Naive thymus-derived CD8-positive, alpha-beta T cell (primary cell): ENCODE measurements around the gene TCTA. TPM values are rescaled to one million over a fixed set of nuclear protein-coding genes. Genes with fewer than 3 reads are reported as not detected.
A peak's percentile ranks its signal among the peaks of the same experiment; 100 is the strongest.

Experiments
- ATAC-seq, 2 donors: fragments of 150-1000 bp; cut with Tn5 transposase in 1 of 2; sonication (Bioruptor Pico), chemical (Tn5 transposase) in 1 of 2; 1 replicate in 1 of 2; 2 replicates in 1 of 2; pipeline ENCODE4 v1.10.0; 2021; ENCODE audit warnings: mild to moderate bottlenecking in 2 of 2, moderate library complexity in 2 of 2
- POLR2A ChIA-PET: fragments of 350-600 bp; sonication (Branson Sonifier 250); formaldehyde crosslinking; loops from one replicate; lab custom pipeline; 2021; ENCODE audit warnings: antibody characterized with exemption; lab: Charles Lee
- DNase-seq, 10 donors: peaks; one replicate each; pipeline versions ENCODE4 v3.0.0 to v3.0.0-alpha.2; 2020 to 2022
- H3K27ac Mint-ChIP-seq, 10 donors: one replicate each; pipeline ENCODE4 v1.8.0; 2020 to 2022; ENCODE audit warnings: mild to moderate bottlenecking in 10 of 10, mixed read lengths in 10 of 10, moderate library complexity in 4 of 10, inconsistent platforms in 1 of 10
- H3K27me3 Mint-ChIP-seq, 5 donors: one replicate each; pipeline ENCODE4 v1.8.0; 2021 to 2022; ENCODE audit warnings: mixed read lengths in 5 of 5
- H3K36me3 Mint-ChIP-seq, 3 donors: one replicate each; pipeline ENCODE4 v1.8.0; 2020 to 2022; ENCODE audit warnings: mixed read lengths in 3 of 3, mild to moderate bottlenecking in 2 of 3, inconsistent platforms in 1 of 3
- H3K4me1 Mint-ChIP-seq, 4 donors: one replicate each; pipeline ENCODE4 v1.8.0; 2021 to 2022; ENCODE audit warnings: mixed read lengths in 4 of 4
- H3K4me3 Mint-ChIP-seq, 10 donors: one replicate each; pipeline ENCODE4 v1.8.0; 2020 to 2022; ENCODE audit warnings: mild to moderate bottlenecking in 10 of 10, mixed read lengths in 10 of 10, moderate library complexity in 6 of 10, inconsistent platforms in 1 of 10
- H3K9me3 Mint-ChIP-seq, 9 donors: one replicate each; pipeline ENCODE4 v1.8.0; 2020 to 2022; ENCODE audit warnings: mixed read lengths in 9 of 9, mild to moderate bottlenecking in 3 of 9, inconsistent platforms in 1 of 9, moderate library complexity in 1 of 9
- polyA plus RNA-seq, 3 donors: library from polyadenylated mRNA; unstranded; fragments of 300-500 nt; fragmentation: Illumina TruSeq; gene quantifications; one replicate each; pipeline ENCODE4 v1.2.3, GENCODE V29; 2021
- total RNA-seq, 8 experiments: library from RNA in 2 of 8; stranded (reverse) in 2 of 8; gene quantifications; one replicate each; pipeline ENCODE4 v1.2.3 and lab custom pipeline; 2021 to 2026

TCTA gene
- total and polyA plus RNA-seq, 5 experiments from 2014 or later: 34.0 to 48.8 (median 37.6) TPM

DNA sequence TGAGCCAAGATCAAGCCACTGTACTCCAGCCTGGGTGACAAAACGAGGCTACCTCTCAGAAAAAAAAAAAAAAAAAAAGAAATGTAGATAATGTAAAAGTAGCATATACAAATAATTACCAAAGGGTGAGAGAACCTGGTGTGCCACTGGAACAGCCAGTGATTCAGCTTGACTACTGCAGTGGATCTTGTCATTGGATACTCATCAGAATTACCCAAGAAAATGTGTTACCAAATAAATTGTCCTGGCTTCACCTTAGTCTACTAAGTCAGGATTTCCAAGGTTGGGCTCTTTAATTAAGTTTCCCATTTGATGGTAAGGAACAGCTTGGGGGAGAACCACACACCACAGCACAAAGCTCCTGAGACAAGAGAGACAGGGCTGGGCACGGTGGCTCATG lies 15.4 kb downstream of the TCTA start:
- peak overlapping the region in 5 of 10 donors; percentile 13 to 96 (median 69) for H3K27ac Mint-ChIP-seq
- H3K36me3 Mint-ChIP-seq: peaks cover 0 to 12% (median 3%) of the 10 kb centered on the region in 3 donors
- no peaks in the 10 kb centered on the region for H3K9me3 Mint-ChIP-seq
- ATAC-seq (no peak), DNase-seq (no peak)
- H3K4me1 Mint-ChIP-seq: peaks cover 12 to 36% (median 22%) of the 10 kb centered on the region in 4 donors
- H3K4me3 Mint-ChIP-seq: peak overlapping the region in 9 of 10 donors; percentile 50 to 96 (median 92)
- POLR2A ChIA-PET: interaction anchor here (0.5 to 3.9 kb wide), 6 partner anchors 10 to 1071 kb away, joined by 3 to 50 read pairs (median 4); partner anchors contain the start of gene USP4
- H3K27me3 Mint-ChIP-seq: no peaks in the 10 kb centered on the region

DNA sequence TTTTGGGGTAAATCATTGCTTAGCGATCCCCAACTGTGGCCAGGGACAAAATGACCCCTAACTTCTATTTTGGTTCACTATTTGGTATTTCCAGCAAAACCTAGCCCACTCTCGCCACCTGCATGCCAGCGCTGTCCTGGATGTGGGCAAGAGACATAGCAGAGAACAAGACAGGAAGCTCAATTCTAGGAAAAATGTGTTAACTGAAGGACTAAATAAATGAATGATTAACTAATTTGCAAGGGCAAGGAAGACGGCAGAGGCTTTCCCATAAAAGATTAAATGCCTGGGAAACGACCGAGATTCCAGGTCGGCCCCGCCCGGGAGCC lies 16.5 kb downstream of the TCTA start:
- H3K27ac Mint-ChIP-seq: peak overlapping the region; percentile 78 to 98 (median 94)
- no peaks in the 10 kb centered on the region for H3K9me3 Mint-ChIP-seq
- POLR2A ChIA-PET: interaction anchor here (0.5 to 3.9 kb wide), 15 partner anchors 11 to 439 kb away, joined by 3 to 50 read pairs (median 8); partner anchors contain the start of genes DAG1, GPX1, NDUFAF3 and P4HTM
- peaks cover 0 to 11% (median 3%) of the 10 kb centered on the region in 3 donors for H3K36me3 Mint-ChIP-seq
- DNase-seq (no peak), ATAC-seq (peak; percentile 15)
- H3K4me3 Mint-ChIP-seq: peak overlapping the region; percentile 90 to 96 (median 92)
- H3K4me1 Mint-ChIP-seq: peaks cover 12 to 29% (median 22%) of the 10 kb centered on the region in 4 donors
- no peaks in the 10 kb centered on the region for H3K27me3 Mint-ChIP-seq

DNA sequence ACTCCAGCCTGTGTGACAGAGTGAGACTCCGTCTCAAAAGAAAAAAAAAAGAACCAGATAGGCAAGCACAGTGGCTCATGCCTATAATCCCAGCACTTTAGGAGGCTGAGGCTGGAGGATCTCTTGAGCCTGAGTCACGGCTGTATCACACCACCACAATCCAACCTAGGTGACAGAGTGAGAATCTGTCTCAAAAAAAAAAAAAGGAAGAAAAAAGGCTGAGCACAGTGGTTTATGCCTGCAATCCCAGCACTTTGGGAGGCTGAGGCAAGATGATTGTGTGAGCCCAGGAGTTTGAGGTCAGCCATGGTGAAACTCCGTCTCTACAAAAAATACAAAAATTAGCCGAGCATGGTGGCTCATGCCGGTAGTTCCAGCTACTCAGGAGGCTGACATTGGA lies 22.5 kb downstream of the TCTA start:
- H3K27me3 Mint-ChIP-seq: no peaks in the 10 kb centered on the region
- H3K36me3 Mint-ChIP-seq: no peaks in the 10 kb centered on the region
- H3K4me1 Mint-ChIP-seq: peaks cover 0 to 4% (median 2%) of the 10 kb centered on the region in 4 donors
- no peak for DNase-seq
- no peak overlapping the region for H3K27ac Mint-ChIP-seq
- ATAC-seq: no peak
- no peaks in the 10 kb centered on the region for H3K9me3 Mint-ChIP-seq
- POLR2A ChIA-PET: interaction anchor here (0.6 kb wide), 1 partner anchor 352 kb away, joined by 3 read pairs; no protein-coding TSS in a partner anchor
- H3K4me3 Mint-ChIP-seq: no peak overlapping the region

DNA sequence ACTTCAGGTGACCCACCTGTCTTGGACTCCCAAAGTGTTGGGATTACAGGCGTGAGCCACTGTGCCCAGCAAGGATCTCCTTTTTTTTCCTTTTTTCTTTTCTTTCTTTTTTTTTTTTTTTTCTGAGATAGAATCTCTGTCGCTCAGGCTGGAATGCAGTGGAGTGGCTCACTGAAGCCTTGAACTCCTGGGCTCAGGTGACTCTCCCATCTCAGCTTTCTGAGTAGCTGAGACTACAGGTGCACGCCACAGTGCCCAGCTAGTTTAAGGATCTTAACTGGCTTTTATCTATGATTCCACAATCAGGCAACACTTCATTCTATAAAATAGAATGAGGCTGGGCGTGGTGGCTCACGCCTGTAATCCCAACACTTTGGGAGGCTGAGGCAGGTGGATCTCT lies 33.2 kb downstream of the TCTA start:
- H3K36me3 Mint-ChIP-seq: no peaks in the 10 kb centered on the region
- no peaks in the 10 kb centered on the region for H3K27me3 Mint-ChIP-seq
- H3K27ac Mint-ChIP-seq: peak overlapping the region in 6 of 10 donors; percentile 38 to 81 (median 56)
- no peaks in the 10 kb centered on the region for H3K9me3 Mint-ChIP-seq
- no peak for ATAC-seq
- H3K4me1 Mint-ChIP-seq: peaks cover 3 to 28% (median 16%) of the 10 kb centered on the region in 4 donors
- H3K4me3 Mint-ChIP-seq: peak overlapping the region in 1 of 10 donors; percentile 19
- POLR2A ChIA-PET: interaction anchor here (0.7 to 2.5 kb wide), 4 partner anchors 16 to 277 kb away, joined by 4 to 23 read pairs (median 12); partner anchors contain the start of genes NICN1 and USP4
- DNase-seq: no peak

DNA sequence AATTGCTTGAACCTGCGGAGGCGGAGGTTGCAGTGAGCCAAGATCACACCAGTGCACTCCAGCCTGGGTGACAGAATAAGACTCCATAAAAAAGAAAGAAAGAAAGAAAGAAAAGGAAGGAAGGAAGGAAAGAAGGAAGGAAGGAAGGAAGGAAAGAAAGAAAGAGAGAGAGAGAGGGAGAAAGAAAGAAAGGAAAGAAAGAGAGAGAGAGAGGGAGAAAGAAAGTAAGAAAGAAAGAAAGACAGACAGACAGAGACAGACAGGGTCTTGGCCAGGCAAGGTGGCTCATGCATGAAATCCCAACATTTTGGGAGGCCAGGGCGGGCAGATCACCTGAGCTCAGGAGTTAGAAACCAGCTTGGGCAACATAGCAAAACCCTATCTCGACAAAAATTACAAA lies 41.4 kb downstream of the TCTA start:
- Mint-ChIP-seq H3K4me3 (no peak overlapping the region), H3K36me3 (no peaks in the 10 kb centered on the region), H3K9me3 (no peaks in the 10 kb centered on the region), H3K4me1 (peaks cover 2 to 6% (median 5%) of the 10 kb centered on the region in 4 donors), H3K27me3 (no peaks in the 10 kb centered on the region), H3K27ac (peak overlapping the region in 1 of 10 donors; percentile 79)
- POLR2A ChIA-PET: interaction anchor here (0.7 kb wide), 1 partner anchor 703 kb away, joined by 4 read pairs; no protein-coding TSS in a partner anchor
- no peak for DNase-seq
- no peak for ATAC-seq

DNA sequence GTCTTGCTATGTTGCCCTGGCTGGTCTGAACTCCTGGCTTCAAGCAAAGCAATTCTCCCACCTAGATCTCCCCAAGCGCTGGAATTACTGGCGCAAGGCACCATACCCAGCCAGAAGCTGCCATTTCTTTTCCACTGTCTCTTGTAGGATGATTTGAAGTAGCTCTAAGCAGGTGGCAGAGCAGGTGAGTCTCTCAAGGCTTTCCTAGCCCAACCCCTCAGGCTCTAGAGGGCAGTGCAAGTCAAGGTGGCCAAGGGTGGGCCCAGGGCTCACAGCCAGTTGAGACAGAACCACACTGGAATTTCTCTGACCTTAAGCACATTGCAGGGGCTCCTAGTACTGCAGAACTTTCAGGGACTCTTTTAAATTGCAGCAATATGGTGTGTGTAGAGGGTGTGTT lies 42.2 kb downstream of the TCTA start:
- Mint-ChIP-seq H3K27me3 (no peaks in the 10 kb centered on the region), H3K27ac (peak overlapping the region in 3 of 10 donors; percentile 28 to 83 (median 43)), H3K4me1 (no peaks in the 10 kb centered on the region), H3K4me3 (no peak overlapping the region), H3K36me3 (no peaks in the 10 kb centered on the region), H3K9me3 (no peaks in the 10 kb centered on the region)
- ATAC-seq: no peak
- no peak for DNase-seq
- POLR2A ChIA-PET: interaction anchor here (0.6 kb wide), 1 partner anchor 1560 kb away, joined by 6 read pairs; no protein-coding TSS in a partner anchor

DNA sequence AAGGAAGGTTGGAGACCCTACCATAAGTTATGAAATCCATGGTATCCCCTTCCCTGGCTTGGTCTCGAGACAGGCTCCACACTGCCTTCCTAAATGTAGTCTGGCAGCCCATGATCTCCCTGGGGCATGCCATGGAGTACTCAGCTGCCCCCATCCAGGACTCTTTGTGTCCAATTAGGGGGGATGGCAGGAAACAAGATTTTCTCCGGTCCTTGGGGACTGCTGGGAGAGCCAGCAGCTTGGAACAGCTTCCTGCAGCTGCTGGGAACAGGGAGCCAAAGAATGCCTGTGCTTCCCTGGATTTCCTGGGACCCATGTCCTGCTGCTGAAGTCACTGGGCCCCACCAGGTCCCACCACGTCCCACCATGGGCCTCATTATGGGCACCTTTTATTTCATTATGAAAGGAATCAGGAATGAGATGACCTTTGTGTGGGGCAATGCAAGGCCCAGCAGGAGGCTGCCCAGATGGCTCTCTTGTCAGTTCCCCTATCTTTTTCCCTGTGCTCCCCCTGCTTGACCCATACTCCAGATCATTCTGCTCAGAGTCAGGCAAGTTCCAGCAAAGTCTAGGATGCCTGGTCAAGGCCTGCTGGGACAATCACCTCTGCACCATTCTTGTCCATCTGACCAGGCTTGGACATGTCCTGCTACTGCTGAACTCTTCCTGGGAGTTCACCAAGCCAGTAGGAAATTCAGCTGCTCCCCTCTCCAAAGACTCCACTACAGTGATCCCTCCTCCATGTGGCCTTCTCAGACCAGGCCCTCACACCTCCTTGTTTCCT lies 42.9 kb downstream of the TCTA start:
- no peaks in the 10 kb centered on the region for H3K27me3 Mint-ChIP-seq
- H3K4me1 Mint-ChIP-seq: no peaks in the 10 kb centered on the region

DNA sequence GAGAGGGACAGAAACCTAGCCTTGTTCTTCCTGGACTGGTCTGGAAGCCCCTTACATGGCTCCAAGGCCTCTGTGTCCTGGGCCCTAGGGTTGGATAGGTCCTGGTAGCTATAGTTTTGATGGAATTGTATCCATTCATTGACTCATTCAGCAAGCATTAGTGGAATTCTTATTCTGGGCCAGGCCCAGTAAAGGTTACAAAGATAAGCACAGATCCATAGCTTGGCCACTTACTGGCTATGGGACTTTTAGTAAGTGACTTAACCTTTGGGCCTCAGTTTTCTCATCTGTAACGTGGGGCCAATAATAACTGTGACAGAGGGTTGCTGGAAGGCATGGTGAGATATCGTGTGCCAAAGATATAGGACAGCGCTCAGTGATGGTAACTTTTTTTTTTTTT lies 44.2 kb downstream of the TCTA start:
- H3K36me3 Mint-ChIP-seq: no peaks in the 10 kb centered on the region
- H3K27ac Mint-ChIP-seq: peak overlapping the region in 1 of 10 donors; percentile 19
- POLR2A ChIA-PET: no interaction called here
- H3K9me3 Mint-ChIP-seq: no peaks in the 10 kb centered on the region
- no peaks in the 10 kb centered on the region for H3K27me3 Mint-ChIP-seq
- no peak overlapping the region for H3K4me3 Mint-ChIP-seq
- no peak for DNase-seq
- H3K4me1 Mint-ChIP-seq: no peaks in the 10 kb centered on the region
- ATAC-seq: no peak

More for the DNA sequence above, 42.9 kb downstream of the TCTA start:
- no peaks in the 10 kb centered on the region for H3K36me3 Mint-ChIP-seq
- POLR2A ChIA-PET: interaction anchor here (0.5 to 0.7 kb wide), 2 partner anchors 11 to 29 kb away, joined by 3 to 5 read pairs; no protein-coding TSS in a partner anchor
- H3K4me3 Mint-ChIP-seq: no peak overlapping the region
- no peak for ATAC-seq
- H3K9me3 Mint-ChIP-seq: no peaks in the 10 kb centered on the region
- H3K27ac Mint-ChIP-seq: peak overlapping the region in 2 of 10 donors; percentile 57 to 58
- no peak for DNase-seq

DNA sequence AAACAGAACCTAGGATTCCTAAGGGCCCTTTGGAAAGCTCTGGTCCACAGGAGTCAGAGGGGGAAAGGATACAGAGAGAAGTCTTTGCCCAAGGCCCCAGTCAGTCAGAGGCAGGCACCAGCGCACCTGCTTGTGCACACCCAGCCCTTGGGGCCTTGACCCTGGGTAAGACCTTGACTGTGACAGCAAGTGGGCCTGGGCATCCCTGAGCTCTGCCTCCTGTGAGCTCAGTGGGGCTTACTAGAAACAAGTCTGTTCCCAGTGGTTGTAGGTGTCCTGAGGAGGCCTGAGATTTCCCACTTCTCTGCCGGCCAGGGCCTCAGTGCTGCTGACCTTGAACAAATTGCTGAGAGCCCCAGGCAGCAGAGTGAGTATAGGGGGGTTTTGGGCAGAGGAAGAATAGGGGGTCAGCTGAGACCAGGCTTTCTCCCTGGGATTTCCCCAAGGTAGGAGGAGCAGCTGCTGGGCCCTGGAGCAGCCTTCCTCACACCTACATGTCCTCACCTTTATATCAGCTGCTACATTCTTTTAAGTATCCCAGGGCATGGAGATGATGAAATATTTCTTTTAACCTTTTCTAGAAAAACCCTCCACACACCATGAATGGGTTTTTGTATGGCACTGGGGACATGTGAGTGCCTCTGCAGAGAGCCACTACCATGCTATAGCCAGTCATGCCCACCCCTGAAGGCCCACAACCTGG lies 48.1 kb downstream of the TCTA start:
- POLR2A ChIA-PET: no interaction called here
- H3K9me3 Mint-ChIP-seq: no peaks in the 10 kb centered on the region
- no peak overlapping the region for H3K4me3 Mint-ChIP-seq
- H3K4me1 Mint-ChIP-seq: no peaks in the 10 kb centered on the region
- H3K36me3 Mint-ChIP-seq: no peaks in the 10 kb centered on the region
- no peaks in the 10 kb centered on the region for H3K27me3 Mint-ChIP-seq
- H3K27ac Mint-ChIP-seq: peak overlapping the region in 1 of 10 donors; percentile 69
- ATAC-seq: no peak
- DNase-seq: no peak

DNA sequence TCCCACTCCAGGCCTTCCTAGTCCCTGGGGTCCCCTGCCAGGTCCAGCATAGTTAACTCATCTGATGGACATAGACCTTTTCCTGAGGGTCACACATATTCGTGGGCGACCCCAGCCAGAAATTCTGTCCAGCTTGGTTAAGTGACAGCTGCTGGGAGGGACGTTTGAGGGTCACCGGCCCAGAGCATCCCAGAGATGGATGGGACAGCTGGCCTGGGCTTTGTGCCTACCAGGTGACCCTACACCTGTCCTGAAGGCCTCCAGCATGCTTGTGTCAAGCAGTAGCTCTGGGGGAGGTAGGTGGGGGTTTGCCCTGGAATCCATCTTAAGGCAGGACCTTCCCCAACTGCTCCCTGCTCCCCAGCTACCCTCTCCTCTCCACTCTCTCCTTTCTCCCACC lies 48.7 kb downstream of the TCTA start:
- H3K9me3 Mint-ChIP-seq: no peaks in the 10 kb centered on the region
- DNase-seq (no peak), ATAC-seq (no peak)
- no peaks in the 10 kb centered on the region for H3K36me3 Mint-ChIP-seq
- POLR2A ChIA-PET: no interaction called here
- no peaks in the 10 kb centered on the region for H3K27me3 Mint-ChIP-seq
- H3K27ac Mint-ChIP-seq: no peak overlapping the region
- H3K4me1 Mint-ChIP-seq: no peaks in the 10 kb centered on the region
- no peak overlapping the region for H3K4me3 Mint-ChIP-seq

DNA sequence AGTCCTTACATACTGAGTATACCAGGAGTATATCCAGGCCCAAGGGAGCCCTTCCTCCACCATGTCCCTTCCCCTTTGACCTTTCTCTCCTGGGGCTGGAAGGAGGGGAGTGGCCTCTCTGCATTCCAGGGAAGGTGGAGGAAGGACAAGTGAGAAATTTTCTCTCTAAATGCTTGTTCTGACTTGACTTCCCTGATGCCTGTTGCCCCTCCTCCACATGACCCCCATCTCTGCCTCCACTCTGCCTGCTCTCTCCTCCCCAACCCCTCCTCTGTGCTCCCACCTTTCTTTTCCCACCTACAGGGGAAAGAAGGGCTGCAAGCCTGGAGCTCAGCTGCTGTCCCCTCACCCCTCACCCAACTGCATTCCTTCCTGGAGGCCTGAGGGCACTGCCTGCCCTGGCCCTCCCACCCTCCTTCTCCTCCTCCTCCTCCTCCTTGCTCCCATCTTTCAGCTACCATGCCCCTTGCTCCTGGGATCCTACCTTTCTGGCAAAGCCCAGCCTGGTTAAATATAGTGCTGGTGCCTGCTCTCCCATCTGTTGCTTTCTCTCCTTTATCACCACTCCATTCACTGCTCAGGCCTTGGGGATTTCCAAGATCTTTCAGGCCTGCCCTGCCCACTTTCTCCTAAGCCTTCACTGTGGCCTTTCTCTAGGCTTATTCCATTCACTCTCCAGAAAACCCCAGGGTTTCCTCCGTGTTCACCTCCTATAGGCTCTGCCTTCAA lies 49.4 kb downstream of the TCTA start:
- no peak for DNase-seq
- H3K27me3 Mint-ChIP-seq: no peaks in the 10 kb centered on the region
- H3K27ac Mint-ChIP-seq: peak overlapping the region in 1 of 10 donors; percentile 43
- no peaks in the 10 kb centered on the region for H3K9me3 Mint-ChIP-seq
- no peaks in the 10 kb centered on the region for H3K4me1 Mint-ChIP-seq
- no peak for ATAC-seq
- POLR2A ChIA-PET: no interaction called here
- no peak overlapping the region for H3K4me3 Mint-ChIP-seq
- H3K36me3 Mint-ChIP-seq: no peaks in the 10 kb centered on the region

DNA sequence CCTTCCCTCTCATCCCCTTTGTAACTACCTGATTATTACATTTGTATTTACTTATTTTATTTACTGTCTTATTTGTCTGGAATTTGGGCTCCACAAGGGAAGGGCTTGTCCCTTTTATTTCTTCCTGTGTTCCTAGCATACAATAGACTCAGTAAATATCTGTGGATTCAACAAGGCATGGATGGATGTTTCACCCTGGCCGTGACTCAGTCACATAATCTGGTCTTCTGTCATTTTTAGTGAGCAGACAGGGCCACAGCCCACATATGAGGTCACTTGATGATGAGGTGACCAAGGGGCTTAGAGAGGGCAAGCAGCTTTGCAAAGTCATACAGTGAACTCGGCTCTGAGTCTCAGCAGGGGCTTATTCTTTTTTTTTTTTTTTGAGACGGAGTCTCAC lies 50.0 kb downstream of the TCTA start:
- H3K4me1 Mint-ChIP-seq: no peaks in the 10 kb centered on the region
- POLR2A ChIA-PET: no interaction called here
- ATAC-seq: no peak
- H3K9me3 Mint-ChIP-seq: no peaks in the 10 kb centered on the region
- H3K36me3 Mint-ChIP-seq: no peaks in the 10 kb centered on the region
- no peak overlapping the region for H3K4me3 Mint-ChIP-seq
- H3K27ac Mint-ChIP-seq: peak overlapping the region in 1 of 10 donors; percentile 15
- H3K27me3 Mint-ChIP-seq: no peaks in the 10 kb centered on the region
- no peak for DNase-seq
